ENCODE data around the gene NPHP4. TPM values are rescaled to one million over a fixed set of nuclear protein-coding genes. Genes with fewer than 3 reads are reported as not detected.

Gene NPHP4
- total and polyA plus RNA-seq, 10 of the 15 experiments (the other 5 are each of a cell fraction or from before 2014, with no cell fraction given): 0.16 to 10.5 (median 3.1) TPM

DNA sequence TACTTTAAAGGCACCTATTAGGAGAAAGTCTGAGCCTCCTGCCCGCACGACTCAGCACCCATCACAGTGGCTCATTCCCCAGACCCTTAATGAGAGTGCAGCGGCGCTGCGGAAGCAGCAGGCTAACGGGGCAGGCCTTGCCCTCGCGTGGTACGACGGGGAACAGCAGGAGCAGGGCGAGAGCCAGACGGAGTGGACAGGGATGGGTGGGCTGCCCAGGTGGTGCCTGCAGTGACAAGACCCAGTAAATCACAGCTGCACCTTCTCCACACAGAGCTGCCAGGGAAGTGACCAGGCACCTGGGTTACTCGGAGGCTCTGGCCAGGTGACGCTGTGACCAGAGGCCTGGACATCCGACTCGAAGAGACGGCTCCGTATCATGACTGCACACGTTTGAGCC is 131.9 kb downstream of the NPHP4 start:
- FAIRE-seq (no peak), ATAC-seq (no peak), DNase-seq (ENCODE audit: low read depth, low spot score) (no peak)
- no peak overlapping the region for H3K4me3 ChIP-seq
- H3K9ac ChIP-seq (ENCODE audit: control insufficient read depth, insufficient read depth, low read length): no peak overlapping the region
- RAD21 ChIA-PET (ENCODE audit: unreplicated experiment): no interaction called here
- no peak overlapping the region for H3K4me2 ChIP-seq (ENCODE audit: control insufficient read depth, insufficient read depth)
- intact Hi-C loops (cut with micrococcal nuclease; ENCODE audit: unreplicated experiment): no loop called here
- H3K79me2 ChIP-seq (ENCODE audit: control insufficient read depth, insufficient read depth, low read length): no peaks in the 10 kb centered on the region
- SMC1A ChIA-PET (ENCODE audit: uncharacterized antibody, unreplicated experiment): no interaction called here
- H3K9me3 ChIP-seq (replicated peaks; ENCODE audit: control insufficient read depth, insufficient read depth, low read length): no peaks in the 10 kb centered on the region
- POLR2A ChIA-PET: no interaction called here
- CTCF ChIA-PET: no interaction called here
- WGBS (ENCODE audit: insufficient coverage, insufficient replicate concordance, low lambda C conversion rate, missing lambda C conversion rate): 93% methylated on average over 19 of the region's 19 CpGs
- no peaks in the 10 kb centered on the region for H3K36me3 ChIP-seq (ENCODE audit: control insufficient read depth in 2 of 2, insufficient read depth in 2 of 2, low read length in 1 of 2)
- H4K20me1 ChIP-seq (ENCODE audit: control insufficient read depth, insufficient read depth): no peaks in the 10 kb centered on the region
- in situ Hi-C loops (cut with MboI): no loop called here
- BruUV-seq (replicated peaks): no TSS peak
- no peaks in the 10 kb centered on the region for H3K4me1 ChIP-seq (ENCODE audit: control insufficient read depth, insufficient read depth, low read length)
- TF ChIP-seq, protein P1, sequence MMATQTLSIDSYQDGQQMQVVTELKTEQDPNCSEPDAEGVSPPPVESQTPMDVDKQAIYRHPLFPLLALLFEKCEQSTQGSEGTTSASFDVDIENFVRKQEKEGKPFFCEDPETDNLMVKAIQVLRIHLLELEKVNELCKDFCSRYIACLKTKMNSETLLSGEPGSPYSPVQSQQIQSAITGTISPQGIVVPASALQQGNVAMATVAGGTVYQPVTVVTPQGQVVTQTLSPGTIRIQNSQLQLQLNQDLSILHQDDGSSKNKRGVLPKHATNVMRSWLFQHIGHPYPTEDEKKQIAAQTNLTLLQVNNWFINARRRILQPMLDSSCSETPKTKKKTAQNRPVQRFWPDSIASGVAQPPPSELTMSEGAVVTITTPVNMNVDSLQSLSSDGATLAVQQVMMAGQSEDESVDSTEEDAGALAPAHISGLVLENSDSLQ (IDR thresholded peaks at IDR 0.05): no peak
- TF ChIP-seq HCFC1 (IDR thresholded peaks at IDR 0.05; ENCODE audit: low read length) (no peak), YY1 (IDR thresholded peaks at IDR 0.05; ENCODE audit: low read depth, low read length) (no peak), SIN3A (IDR thresholded peaks at IDR 0.05; ENCODE audit: low read depth, low read length) (no peak), EGR1 (IDR thresholded peaks at IDR 0.05; ENCODE audit: borderline replicate concordance in 1 of 2, low read depth in 2 of 2, low read length in 2 of 2) (no peak), RCOR1 (conservative IDR thresholded peaks at IDR 0.05; ENCODE audit: low read depth, low read length) (no peak), FOS (IDR thresholded peaks at IDR 0.05; ENCODE audit: borderline replicate concordance, extremely low read depth, insufficient read length) (no peak)
- TF ChIP-seq, protein P2, sequence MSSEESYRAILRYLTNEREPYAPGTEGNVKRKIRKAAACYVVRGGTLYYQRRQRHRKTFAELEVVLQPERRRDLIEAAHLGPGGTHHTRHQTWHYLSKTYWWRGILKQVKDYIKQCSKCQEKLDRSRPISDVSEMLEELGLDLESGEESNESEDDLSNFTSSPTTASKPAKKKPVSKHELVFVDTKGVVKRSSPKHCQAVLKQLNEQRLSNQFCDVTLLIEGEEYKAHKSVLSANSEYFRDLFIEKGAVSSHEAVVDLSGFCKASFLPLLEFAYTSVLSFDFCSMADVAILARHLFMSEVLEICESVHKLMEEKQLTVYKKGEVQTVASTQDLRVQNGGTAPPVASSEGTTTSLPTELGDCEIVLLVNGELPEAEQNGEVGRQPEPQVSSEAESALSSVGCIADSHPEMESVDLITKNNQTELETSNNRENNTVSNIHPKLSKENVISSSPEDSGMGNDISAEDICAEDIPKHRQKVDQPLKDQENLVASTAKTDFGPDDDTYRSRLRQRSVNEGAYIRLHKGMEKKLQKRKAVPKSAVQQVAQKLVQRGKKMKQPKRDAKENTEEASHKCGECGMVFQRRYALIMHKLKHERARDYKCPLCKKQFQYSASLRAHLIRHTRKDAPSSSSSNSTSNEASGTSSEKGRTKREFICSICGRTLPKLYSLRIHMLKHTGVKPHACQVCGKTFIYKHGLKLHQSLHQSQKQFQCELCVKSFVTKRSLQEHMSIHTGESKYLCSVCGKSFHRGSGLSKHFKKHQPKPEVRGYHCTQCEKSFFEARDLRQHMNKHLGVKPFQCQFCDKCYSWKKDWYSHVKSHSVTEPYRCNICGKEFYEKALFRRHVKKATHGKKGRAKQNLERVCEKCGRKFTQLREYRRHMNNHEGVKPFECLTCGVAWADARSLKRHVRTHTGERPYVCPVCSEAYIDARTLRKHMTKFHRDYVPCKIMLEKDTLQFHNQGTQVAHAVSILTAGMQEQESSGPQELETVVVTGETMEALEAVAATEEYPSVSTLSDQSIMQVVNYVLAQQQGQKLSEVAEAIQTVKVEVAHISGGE (CRISPR knock-in tag; IDR thresholded peaks at IDR 0.05): no peak
- H2AFZ ChIP-seq (ENCODE audit: control insufficient read depth, low read depth, low read length): no peak overlapping the region
- no peaks in the 10 kb centered on the region for H3K27me3 ChIP-seq (replicated peaks in 1 of 2; ENCODE audit: control insufficient read depth in 2 of 2, insufficient read depth in 2 of 2, low read length in 1 of 2)
- H3K27ac ChIP-seq (ENCODE audit: control insufficient read depth, insufficient read depth): no peak overlapping the region

Measured in GM12878 (cell line).